ENCODE results near the gene PLA2G10.
"Not testable (repeated sequence)": the region's sequence is repeated elsewhere in the genome, so short reads cannot be mapped to it uniquely, and the experiment has no call there.

The PLA2G10 gene

GRCh38 chr16:14680396-14680795 is 13.7 kb downstream of the PLA2G10 start:
- H3K4me3 ChIP-seq (ENCODE audit: low read length); H3K9me3 ChIP-seq (ENCODE audit: insufficient read depth, low read depth, low read length); H3K36me3 ChIP-seq (ENCODE audit: insufficient read depth, low read depth, low read length); H3K27me3 ChIP-seq (ENCODE audit: insufficient read depth, low read length); H3K27ac ChIP-seq (ENCODE audit: low read length); H3K4me1 ChIP-seq (ENCODE audit: insufficient read depth, low read length); H3K9ac ChIP-seq (ENCODE audit: low read depth, low read length): not testable (repeated sequence)

DNA sequence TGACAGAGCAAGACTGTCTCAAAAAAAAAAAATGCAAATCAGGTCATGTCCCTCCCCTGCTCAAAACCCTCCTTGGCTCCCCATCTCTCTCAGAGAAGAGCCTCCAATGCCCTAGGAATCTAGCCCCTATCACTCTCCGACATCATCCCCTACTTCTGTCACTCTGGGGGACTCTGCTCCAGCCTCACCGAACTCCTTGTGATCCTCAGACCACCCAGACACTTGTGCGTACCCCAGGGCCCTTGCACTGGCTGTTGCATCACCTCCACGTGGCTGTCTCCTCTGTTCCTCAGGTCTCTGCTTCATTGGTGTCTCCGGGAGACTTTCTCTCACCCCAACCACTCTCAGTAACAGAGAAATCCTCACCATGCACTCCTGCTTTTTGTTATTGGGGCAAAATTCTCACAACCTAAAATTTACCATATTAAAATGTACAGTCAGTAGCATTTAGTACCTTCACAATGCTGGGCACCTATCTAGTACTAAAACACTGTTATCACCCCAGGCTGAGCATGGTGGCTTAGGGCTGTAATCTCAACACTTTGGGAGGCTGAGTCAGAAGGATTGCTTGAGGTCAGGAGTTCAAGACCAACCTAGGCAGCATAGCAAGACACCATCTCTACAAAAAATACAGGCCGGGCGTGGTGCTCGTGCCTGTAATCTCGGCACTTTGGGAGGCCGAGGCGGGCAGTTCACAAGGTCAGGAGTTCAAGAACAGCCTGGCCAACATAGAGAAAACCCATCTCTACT is 15.2 kb downstream of the PLA2G10 start:
- no peaks in the 10 kb centered on the region for H3K36me3 ChIP-seq (ENCODE audit: insufficient read depth, low read depth, low read length)
- no peak overlapping the region for H3K9ac ChIP-seq (ENCODE audit: low read depth, low read length)
- H3K4me3 ChIP-seq (ENCODE audit: low read length): no peak overlapping the region
- no peak overlapping the region for H3K27ac ChIP-seq (ENCODE audit: low read length)
- no peaks in the 10 kb centered on the region for H3K9me3 ChIP-seq (ENCODE audit: insufficient read depth, low read depth, low read length)
- H3K27me3 ChIP-seq (ENCODE audit: insufficient read depth, low read length): no peaks in the 10 kb centered on the region
- no peaks in the 10 kb centered on the region for H3K4me1 ChIP-seq (ENCODE audit: insufficient read depth, low read length)

GRCh38 chr16:14677627-14678026 is 16.5 kb downstream of the PLA2G10 start:
- Histone ChIP-seq H3K4me1 (ENCODE audit: insufficient read depth, low read length) (no peaks in the 10 kb centered on the region), H3K9ac (ENCODE audit: low read depth, low read length) (no peak overlapping the region), H3K27ac (ENCODE audit: low read length) (no peak overlapping the region), H3K4me3 (ENCODE audit: low read length) (no peak overlapping the region), H3K9me3 (ENCODE audit: insufficient read depth, low read depth, low read length) (no peaks in the 10 kb centered on the region), H3K36me3 (ENCODE audit: insufficient read depth, low read depth, low read length) (no peaks in the 10 kb centered on the region), H3K27me3 (ENCODE audit: insufficient read depth, low read length) (no peaks in the 10 kb centered on the region)

- H3K4me1 ChIP-seq (ENCODE audit: insufficient read depth, low read length): no peaks in the 10 kb centered on the region
- H3K4me3 ChIP-seq (ENCODE audit: low read length): no peak overlapping the region
- no peak overlapping the region for H3K9ac ChIP-seq (ENCODE audit: low read depth, low read length)
- H3K27ac ChIP-seq (ENCODE audit: low read length): no peak overlapping the region
- no peaks in the 10 kb centered on the region for H3K36me3 ChIP-seq (ENCODE audit: insufficient read depth, low read depth, low read length)
- H3K27me3 ChIP-seq (ENCODE audit: insufficient read depth, low read length): no peaks in the 10 kb centered on the region
- no peaks in the 10 kb centered on the region for H3K9me3 ChIP-seq (ENCODE audit: insufficient read depth, low read depth, low read length)
These were observed 17.5 kb downstream of the PLA2G10 start for GRCh38 chr16:14676633-14677032.

DNA sequence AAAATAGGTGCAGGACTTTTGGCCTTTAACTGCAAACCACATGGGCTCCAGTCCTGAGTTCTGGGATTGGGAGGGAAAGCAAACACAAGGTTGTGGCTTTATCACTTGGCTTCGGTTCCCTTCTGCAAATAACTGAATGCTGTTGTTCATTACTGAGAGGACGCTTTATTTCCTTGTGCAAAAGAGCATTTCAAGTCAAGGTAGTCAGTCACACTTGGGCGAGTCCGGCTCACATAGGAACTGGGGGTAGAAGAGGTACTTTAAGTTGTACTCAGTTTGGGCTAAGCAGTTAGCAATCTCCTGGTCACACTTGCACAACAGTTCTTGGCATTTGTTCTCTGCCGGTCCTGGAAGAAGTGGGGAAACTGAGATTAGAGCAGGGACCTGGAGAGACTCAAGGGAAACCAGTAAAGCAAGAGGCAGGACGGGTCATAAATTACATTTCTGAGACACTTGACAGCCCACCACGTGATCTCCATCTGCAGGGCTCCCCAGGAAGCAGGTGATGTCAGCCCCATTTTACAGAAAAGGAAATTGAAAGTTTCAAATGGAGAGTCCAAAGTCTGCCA is 21.6 kb downstream of the PLA2G10 start:
- Histone ChIP-seq H3K27me3 (ENCODE audit: insufficient read depth, low read length) (no peaks in the 10 kb centered on the region), H3K27ac (ENCODE audit: low read length) (no peak overlapping the region), H3K36me3 (ENCODE audit: insufficient read depth, low read depth, low read length) (peaks cover 16% of the 10 kb centered on the region), H3K4me1 (ENCODE audit: insufficient read depth, low read length) (no peaks in the 10 kb centered on the region), H3K9me3 (ENCODE audit: insufficient read depth, low read depth, low read length) (no peaks in the 10 kb centered on the region), H3K4me3 (ENCODE audit: low read length) (no peak overlapping the region), H3K9ac (ENCODE audit: low read depth, low read length) (no peak overlapping the region)

GRCh38 chr16:14669776-14670175 is 24.3 kb downstream of the PLA2G10 start:
- Histone ChIP-seq H3K9ac (ENCODE audit: low read depth, low read length) (no peak overlapping the region), H3K36me3 (ENCODE audit: insufficient read depth, low read depth, low read length) (peaks cover 42% of the 10 kb centered on the region), H3K9me3 (ENCODE audit: insufficient read depth, low read depth, low read length) (no peaks in the 10 kb centered on the region), H3K27ac (ENCODE audit: low read length) (no peak overlapping the region), H3K27me3 (ENCODE audit: insufficient read depth, low read length) (no peaks in the 10 kb centered on the region), H3K4me3 (ENCODE audit: low read length) (no peak overlapping the region), H3K4me1 (ENCODE audit: insufficient read depth, low read length) (no peaks in the 10 kb centered on the region)

DNA sequence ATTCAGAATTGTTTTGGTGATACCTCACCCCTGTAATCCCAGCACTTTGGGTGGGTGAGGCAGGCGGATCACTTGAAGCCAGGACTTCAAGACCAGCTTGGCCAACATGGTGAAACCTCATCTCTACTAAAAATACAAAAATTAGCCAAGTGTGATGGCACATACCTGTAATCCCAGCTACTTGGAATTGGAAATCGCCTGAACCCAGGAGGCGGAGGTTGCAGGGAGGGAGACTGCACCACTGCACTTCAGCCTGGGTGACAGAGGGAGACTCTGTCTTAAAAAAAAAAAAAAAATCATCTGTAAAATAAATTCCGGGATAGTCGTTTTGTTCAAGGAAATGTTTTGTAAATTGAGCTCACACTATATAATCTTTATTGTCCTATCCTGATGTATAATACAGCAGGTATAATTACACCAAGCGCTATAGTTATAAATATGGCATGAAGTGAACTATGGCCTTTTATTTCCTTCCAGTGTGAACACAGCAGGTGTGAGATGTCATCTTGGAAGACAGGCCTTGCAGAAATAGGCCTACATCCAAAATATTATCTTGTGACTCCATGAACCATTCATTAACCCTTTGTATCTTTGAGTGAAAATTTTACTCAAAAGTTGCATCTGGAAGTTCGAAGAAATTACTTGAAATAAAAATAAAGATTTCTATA is 25.4 kb downstream of the PLA2G10 start:
- H3K27ac ChIP-seq (ENCODE audit: low read length): no peak overlapping the region
- no peak overlapping the region for H3K4me3 ChIP-seq (ENCODE audit: low read length)
- H3K9me3 ChIP-seq (ENCODE audit: insufficient read depth, low read depth, low read length): no peaks in the 10 kb centered on the region
- H3K4me1 ChIP-seq (ENCODE audit: insufficient read depth, low read length): no peaks in the 10 kb centered on the region
- H3K9ac ChIP-seq (ENCODE audit: low read depth, low read length): no peak overlapping the region
- peaks cover 53% of the 10 kb centered on the region for H3K36me3 ChIP-seq (ENCODE audit: insufficient read depth, low read depth, low read length)
- H3K27me3 ChIP-seq (ENCODE audit: insufficient read depth, low read length): no peaks in the 10 kb centered on the region

DNA sequence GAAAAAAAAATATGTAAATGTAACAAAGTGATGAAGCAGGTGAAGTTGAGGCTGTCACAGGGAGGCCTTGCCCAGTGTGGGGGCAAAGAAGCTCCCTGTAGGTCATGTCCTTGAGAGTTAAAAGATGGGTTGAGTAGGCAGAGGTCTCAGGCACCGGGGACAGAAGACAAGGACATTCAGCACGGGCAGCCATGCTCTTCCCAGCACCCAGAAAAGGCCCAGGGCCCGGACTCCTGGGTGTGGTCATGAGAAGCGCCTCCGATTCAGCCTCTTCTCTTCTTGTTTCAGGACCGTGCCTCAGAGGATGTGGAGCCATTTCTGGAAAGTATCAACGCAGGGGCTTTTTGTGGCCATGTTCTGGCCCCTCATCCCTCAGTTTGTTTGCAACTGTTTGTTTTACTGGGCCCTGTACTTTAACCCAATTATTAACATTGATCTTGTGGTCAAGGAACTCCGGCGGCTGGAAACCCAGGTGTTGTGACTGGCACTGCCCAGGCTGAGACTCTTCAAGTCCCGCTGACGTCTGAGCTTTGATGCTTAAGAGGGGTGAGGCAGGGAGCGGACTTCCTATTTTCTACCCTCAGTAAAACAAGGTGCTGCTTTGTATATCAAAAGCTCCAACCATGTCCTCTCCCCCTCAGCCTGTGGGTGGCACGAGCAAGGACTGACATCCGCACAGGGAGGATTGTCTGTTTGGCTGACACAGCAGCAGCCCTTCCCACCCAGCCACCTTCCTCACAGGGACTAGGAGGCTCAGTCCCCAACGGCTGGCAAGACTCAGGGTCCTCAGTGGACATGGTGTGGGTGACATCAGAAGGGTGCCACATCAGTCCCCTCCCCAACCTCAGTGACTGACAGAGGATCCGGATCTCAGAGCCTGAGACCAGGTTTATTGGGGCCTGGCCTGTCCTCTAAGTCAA is 26.5 kb downstream of the PLA2G10 start:
- peaks cover 62% of the 10 kb centered on the region for H3K36me3 ChIP-seq (ENCODE audit: insufficient read depth, low read depth, low read length)
- no peak overlapping the region for H3K4me3 ChIP-seq (ENCODE audit: low read length)
- H3K9ac ChIP-seq (ENCODE audit: low read depth, low read length): no peak overlapping the region
- no peak overlapping the region for H3K27ac ChIP-seq (ENCODE audit: low read length)
- H3K4me1 ChIP-seq (ENCODE audit: insufficient read depth, low read length): no peaks in the 10 kb centered on the region
- H3K27me3 ChIP-seq (ENCODE audit: insufficient read depth, low read length): no peaks in the 10 kb centered on the region
- no peaks in the 10 kb centered on the region for H3K9me3 ChIP-seq (ENCODE audit: insufficient read depth, low read depth, low read length)

GRCh38 chr16:14658063-14658462 is 36.0 kb downstream of the PLA2G10 start:
- Histone ChIP-seq H3K4me1 (ENCODE audit: insufficient read depth, low read length) (no peaks in the 10 kb centered on the region), H3K27ac (ENCODE audit: low read length) (no peak overlapping the region), H3K9ac (ENCODE audit: low read depth, low read length) (no peak overlapping the region), H3K9me3 (ENCODE audit: insufficient read depth, low read depth, low read length) (no peaks in the 10 kb centered on the region), H3K27me3 (ENCODE audit: insufficient read depth, low read length) (no peaks in the 10 kb centered on the region), H3K36me3 (ENCODE audit: insufficient read depth, low read depth, low read length) (peaks cover 79% of the 10 kb centered on the region), H3K4me3 (ENCODE audit: low read length) (no peak overlapping the region)

DNA sequence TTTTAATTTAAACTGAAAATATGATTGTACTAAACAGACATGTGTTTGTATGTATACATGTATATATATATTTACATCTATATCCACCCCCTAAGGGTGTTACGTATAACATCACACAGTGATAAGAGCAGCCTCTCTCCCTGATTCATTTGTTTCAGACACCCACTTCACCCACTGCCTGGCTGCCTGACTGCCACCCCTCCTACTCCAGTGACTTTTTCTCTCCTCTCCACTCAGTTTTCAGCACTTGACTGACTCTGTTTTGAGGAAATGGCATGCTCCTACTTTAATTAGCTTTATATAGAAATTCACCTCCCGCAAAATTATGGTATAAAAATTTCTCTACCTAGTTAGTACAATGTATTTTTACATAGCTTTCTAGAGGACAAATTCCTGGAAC is 41.4 kb downstream of the PLA2G10 start:
- peaks cover 85% of the 10 kb centered on the region for H3K36me3 ChIP-seq (ENCODE audit: insufficient read depth, low read depth, low read length)
- H3K4me1 ChIP-seq (ENCODE audit: insufficient read depth, low read length): no peaks in the 10 kb centered on the region
- no peaks in the 10 kb centered on the region for H3K27me3 ChIP-seq (ENCODE audit: insufficient read depth, low read length)
- no peak overlapping the region for H3K9ac ChIP-seq (ENCODE audit: low read depth, low read length)
- no peak overlapping the region for H3K4me3 ChIP-seq (ENCODE audit: low read length)
- H3K27ac ChIP-seq (ENCODE audit: low read length): no peak overlapping the region
- no peaks in the 10 kb centered on the region for H3K9me3 ChIP-seq (ENCODE audit: insufficient read depth, low read depth, low read length)

DNA sequence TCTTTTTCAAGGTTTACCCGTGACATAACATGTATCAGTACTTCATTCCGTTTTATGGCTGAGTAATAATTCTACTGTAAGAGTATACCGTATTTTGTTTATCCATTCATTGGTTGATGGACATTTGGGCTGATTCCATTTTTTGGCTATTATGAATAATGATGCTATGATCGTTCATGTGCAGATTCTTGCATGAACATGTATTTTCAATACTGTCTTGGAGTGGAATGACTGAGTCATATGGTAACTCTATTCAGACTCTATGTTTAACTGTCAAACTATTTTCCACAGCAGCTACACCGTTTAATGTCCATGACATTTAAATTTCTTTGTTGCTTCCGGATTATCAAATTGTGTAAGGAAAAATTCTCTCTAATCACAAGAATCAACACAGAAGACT is 43.5 kb downstream of the PLA2G10 start:
- Histone ChIP-seq H3K4me1 (ENCODE audit: insufficient read depth, low read length) (no peaks in the 10 kb centered on the region), H3K4me3 (ENCODE audit: low read length) (no peak overlapping the region), H3K27me3 (ENCODE audit: insufficient read depth, low read length) (no peaks in the 10 kb centered on the region), H3K9me3 (ENCODE audit: insufficient read depth, low read depth, low read length) (no peaks in the 10 kb centered on the region), H3K36me3 (ENCODE audit: insufficient read depth, low read depth, low read length) (peaks cover 85% of the 10 kb centered on the region), H3K27ac (ENCODE audit: low read length) (no peak overlapping the region), H3K9ac (ENCODE audit: low read depth, low read length) (no peak overlapping the region)

Measured in iPS-20b (cell line).